DND-41 (cell line): ENCODE data around the gene PPP4R1.

Source experiments
- EZH2 ChIP-seq: IDR thresholded peaks from 3 replicates; pipeline ENCODE4 v1.6.1; 2012; ENCODE audit warnings: borderline replicate concordance, low read depth, mild to moderate bottlenecking, moderate library complexity, low read length, inconsistent platforms; ENCODE audit not compliant: severe bottlenecking
- TF ChIP-seq, protein P1 (sequence below): IDR thresholded peaks from 2 replicates; pipeline ENCODE4 v1.5.1; 2012; ENCODE audit warnings: borderline replicate concordance, low read length, moderate library complexity, mild to moderate bottlenecking; ENCODE audit not compliant: poor library complexity, severe bottlenecking; ENCODE audit errors: extremely low read depth

DNA sequence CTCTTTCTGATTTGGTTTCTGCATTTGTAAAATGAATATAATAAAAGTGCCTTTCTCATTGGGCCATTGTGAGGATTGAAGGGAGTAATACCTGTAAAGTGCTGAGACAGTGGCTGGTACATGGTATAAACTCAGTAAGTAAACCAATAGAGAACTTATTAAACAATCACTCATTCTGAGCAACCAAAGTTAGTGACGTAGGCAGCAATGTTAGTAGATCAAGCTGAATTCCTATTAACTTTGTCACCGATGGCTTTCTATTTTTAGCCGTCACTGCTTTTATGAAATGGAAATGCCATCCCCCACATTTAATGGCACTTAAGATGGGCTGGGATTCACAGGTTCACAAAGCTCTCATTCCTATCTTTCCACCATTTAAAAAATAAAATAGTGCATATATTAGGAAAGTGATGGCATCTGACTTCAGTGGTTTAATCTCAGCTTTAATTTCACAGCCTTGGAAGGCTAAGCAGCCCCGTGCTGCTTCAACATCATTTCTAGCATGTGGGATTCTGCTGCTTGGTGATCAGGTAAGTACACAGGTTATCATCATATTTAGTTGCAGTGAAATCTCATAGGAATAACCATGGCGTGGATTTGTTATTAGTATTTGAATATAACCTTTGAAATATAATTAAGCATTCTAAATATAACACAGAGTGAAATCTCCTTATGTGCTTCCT, 17.6 kb upstream of the PPP4R1 start:
- TF ChIP-seq, protein P1, sequence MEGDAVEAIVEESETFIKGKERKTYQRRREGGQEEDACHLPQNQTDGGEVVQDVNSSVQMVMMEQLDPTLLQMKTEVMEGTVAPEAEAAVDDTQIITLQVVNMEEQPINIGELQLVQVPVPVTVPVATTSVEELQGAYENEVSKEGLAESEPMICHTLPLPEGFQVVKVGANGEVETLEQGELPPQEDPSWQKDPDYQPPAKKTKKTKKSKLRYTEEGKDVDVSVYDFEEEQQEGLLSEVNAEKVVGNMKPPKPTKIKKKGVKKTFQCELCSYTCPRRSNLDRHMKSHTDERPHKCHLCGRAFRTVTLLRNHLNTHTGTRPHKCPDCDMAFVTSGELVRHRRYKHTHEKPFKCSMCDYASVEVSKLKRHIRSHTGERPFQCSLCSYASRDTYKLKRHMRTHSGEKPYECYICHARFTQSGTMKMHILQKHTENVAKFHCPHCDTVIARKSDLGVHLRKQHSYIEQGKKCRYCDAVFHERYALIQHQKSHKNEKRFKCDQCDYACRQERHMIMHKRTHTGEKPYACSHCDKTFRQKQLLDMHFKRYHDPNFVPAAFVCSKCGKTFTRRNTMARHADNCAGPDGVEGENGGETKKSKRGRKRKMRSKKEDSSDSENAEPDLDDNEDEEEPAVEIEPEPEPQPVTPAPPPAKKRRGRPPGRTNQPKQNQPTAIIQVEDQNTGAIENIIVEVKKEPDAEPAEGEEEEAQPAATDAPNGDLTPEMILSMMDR: no peak
- TF ChIP-seq EZH2: no peak
